GF-D8 (cell line): Measurements from ENCODE around the gene TLK1.

ENCODE experiments used
- DNase-seq: peaks from one replicate; lab custom pipeline; 2025; lab: John Stamatoyannopoulos, UW

TLK1 gene

DNA sequence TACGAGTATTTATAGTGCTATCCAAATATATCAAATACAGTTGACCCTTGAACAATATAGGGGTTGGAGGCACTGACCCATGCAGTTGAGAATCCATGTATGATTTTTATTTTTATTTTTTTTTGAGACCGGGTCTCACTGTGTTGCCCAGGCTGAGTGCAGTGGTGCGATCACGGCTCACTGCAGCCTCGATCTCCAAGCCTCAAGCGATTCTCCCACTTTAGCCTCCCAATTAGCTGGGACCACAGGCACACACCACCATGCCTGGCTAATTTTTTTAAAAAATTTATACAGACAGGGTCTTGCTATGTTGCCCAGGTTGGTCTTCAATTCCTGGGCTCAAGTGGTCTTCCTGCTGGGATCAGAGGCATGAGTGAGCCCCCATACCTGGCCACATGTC lies 161.0 kb downstream of the TLK1 start:
- no peak for DNase-seq

DNA sequence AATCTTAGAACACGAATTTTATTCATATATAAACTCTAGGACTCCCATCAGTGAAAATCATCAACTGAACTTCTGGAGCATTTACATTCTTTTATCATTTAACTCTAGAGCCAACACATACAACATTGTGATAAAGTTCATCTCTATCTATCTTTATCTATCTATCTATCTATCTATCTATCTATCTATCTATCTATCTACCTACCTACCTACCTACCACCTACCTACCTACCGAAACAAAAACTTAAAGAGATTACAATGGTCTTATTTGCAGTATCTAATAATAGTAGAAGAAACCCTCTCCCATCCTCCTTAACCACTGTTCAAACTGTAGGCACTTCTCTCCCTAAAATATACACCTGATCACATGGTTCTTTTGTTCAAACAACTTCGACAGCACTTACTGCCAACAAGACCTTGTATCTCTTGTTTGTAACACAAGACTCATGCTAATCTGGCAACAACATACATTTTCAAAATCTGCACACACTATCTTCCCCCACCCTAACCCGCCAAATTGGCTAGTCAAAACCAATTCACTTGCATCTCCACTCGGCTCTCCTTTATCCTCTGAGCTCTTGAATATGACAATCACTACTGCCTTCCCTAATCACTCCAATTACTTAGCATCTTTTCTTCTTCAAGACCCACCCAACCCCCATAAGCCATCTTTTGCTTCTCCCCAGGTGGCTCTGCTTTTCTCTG lies 162.6 kb downstream of the TLK1 start:
- DNase-seq = no peak

DNA sequence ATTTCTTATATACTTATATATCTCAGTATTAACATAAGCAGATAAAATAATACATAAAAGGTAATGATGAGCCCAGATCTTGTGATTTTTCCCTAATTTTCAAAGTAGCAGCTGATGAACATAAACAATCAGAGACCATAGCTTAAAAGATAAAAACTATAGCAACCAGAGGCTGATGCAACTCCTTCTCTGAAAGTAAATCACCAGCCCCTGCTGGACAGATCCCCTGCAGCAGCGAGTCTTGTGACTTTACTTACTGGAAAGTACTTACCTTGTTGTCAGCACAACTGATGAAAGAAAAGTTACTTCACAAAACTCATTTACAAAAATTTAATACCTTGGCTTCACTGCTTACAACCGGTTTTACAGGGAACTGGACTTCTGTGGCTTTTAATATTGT lies 164.4 kb downstream of the TLK1 start:
- DNase-seq = no peak

DNA sequence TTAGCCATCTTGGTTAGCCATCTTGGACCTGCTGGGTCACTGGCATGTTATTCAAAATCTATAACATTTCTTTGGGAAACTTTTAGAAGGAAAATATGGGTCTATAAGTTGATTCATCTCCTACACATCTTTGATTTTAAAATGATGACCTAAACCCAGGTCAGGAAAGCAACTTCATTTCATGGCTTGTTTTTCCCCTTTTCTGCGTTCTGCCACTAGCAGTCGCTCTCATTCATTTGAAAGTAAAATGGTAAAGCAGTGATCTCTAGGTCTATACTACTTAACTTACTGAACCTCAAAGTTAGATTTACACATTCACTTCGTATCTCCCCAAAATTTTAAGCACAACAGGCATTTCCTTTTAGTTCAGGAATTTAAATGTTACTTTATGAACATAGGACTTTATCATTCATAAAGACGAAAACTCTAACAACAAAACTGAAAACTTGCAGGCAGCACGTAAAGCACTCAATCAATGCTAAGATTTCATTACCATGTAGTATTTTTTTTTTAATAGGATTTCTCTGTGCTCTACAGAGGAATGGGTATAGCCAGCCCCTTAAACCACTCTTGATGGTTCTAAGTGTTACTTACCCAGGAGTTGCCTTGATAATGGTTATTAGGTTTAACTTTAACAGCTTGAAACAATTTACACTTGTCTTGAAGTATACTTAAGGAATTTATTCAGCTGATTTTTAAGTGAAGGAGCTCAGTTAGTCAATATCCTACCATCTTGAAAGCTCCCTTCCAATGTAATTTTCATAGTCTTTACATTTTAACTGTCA lies 169.1 kb downstream of the TLK1 start:
- no peak for DNase-seq

DNA sequence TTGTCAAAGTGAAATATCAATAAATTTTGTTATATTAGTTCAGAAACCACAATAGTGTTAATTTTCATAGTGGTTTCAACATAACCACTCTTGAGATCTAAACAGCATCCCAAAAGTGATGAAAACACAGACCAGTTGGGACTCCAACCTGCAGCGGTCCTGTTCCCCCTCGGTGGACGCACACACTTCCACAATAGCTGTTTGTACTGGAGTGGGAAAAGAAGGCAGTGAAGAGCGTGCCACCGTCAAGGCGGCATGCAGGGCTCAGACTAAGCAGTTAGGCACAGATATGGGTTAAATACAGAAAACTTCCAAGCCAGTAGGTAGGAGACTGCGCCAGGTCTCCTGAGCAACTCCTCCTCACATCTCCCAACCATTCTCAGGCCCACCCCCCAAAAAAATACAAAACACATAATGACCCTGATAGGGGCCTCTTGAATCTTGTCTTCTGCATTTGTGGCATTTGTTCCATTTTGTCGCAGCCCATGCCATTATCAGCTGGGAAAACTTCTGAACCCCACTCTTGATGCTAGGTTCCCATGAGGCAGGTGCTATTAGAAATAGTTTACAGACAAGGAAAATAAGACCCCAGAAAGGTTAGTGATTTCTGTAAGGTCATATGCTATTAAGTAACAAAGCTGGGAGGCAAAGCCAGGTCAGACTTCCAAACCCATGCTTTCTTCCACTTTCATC lies 174.0 kb downstream of the TLK1 start:
- DNase-seq = no peak

DNA sequence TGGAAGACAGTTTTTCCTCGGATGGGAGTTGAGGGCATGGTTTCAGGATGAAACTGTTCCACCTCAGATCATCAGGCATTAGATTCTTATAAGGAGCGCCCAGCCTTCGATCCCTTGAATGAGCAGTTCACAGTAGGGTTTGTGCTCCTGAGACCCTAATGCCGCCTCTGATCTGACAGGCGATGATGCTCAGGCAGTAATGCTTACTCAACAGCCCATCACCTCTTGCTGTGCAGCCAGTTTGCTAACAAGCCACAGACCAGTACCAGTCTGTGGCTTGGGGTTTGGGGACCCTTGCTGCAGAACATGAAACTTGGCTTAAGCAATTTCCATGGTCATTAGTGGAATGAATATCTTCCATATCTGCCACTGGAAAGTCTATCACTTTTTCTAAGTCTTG lies 175.3 kb downstream of the TLK1 start:
- DNase-seq = no peak

DNA sequence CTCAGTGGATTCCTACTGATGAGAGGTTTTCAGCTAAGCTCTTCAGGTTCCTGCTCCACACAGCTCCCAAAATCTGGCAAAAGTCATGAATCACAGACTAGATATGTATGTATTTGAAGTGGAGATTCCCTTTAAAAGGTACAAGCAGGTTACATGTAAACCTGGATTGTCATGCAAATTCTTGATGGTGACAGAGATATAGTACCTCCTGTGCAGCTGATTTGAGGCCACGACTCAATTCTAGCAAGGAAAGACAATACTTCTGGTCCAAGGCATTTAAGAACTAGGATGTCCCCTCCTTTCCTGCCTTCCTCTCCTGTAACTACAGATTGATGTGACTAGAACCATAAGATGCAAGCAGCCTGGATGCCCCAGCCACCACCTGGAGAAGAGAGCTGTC lies 176.6 kb downstream of the TLK1 start:
- DNase-seq = no peak

DNA sequence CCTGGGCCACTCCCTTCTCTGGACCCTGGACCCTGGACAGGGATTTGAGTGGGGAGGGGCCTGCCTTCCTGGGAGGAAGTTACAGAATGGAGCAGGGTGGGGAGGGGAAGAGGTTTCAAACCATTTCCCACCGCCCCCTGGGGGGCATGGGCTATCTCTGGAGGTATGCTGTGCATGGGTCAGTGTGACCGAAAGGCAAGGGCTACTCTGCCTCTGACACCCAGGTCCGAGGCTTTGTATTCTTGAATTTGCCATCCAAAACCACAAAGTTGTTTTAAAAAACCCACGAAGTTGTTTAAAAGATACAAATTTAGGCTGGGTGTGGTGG lies 184.8 kb downstream of the TLK1 start:
- DNase-seq = no peak

DNA sequence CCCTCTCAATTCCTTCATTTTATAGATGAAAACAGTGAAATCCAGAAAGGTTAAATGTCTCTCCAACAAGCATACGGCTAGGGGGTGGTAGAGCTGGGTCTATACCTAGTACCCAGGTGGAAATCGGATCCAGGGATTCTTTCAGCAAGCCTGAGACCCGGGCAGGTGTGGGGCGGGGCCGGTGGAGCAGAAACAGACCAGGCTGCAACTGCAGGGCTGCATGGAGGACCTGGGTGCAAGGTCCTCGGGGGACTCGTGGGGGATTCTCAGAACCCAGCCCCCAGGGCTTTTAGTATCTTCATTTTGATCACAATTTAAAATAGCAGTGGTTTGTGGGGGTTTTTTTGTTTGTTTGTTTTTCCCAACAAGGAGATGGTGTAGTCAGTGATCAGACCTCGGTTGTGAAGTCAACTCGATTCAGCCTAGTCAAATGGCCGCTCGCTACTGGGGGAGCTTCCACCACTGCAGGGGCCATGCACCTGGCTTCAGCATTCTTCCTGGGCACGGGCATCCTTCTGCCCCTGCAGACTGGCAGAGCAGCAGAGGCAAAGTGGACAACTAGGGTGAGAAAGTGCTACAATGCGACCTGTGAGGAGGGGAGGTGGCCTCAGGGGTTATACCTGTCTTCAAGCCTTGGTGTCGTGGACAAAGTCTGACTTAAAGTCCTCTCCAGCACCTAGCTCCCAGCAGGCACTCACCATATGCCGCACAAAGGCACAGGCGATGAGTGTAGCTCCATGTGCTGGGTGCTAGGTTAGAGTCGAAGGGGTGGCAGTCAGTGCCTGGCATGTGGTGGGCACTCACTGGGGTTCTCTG lies 185.4 kb downstream of the TLK1 start:
- DNase-seq = no peak

DNA sequence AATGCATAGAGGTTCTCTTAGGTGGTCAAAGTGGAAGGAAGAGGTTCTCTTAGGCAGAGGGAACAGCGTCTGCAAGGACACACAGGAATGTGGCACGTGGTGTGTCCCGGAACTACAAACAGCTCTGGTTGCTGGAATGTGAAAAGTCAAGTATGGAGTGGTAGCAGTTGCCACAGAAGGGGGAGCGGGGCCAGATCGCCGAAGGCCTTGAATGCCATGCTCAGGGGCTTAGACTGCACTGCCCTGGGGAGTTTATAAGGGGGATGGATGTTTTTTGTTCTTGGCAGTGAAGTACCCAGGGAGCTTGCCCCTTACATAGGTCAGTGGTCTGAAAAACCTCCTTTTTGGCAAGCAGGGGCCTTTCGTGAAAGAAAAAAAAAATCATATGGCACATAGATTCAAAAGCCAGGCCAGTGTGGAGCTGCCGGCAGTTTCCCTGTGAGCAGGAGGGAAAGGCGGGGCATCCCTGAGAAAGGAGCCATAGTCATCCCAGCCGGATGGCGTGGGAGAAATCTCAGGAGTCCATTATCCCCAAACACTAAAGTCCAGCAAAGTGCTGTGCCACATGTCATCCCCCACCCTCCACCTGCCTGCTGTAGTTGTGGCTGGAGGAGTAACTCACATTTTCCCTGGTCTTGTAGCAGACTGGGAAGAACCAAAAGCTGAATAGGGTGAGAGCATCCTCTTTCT lies 186.2 kb downstream of the TLK1 start:
- DNase-seq = no peak

DNA sequence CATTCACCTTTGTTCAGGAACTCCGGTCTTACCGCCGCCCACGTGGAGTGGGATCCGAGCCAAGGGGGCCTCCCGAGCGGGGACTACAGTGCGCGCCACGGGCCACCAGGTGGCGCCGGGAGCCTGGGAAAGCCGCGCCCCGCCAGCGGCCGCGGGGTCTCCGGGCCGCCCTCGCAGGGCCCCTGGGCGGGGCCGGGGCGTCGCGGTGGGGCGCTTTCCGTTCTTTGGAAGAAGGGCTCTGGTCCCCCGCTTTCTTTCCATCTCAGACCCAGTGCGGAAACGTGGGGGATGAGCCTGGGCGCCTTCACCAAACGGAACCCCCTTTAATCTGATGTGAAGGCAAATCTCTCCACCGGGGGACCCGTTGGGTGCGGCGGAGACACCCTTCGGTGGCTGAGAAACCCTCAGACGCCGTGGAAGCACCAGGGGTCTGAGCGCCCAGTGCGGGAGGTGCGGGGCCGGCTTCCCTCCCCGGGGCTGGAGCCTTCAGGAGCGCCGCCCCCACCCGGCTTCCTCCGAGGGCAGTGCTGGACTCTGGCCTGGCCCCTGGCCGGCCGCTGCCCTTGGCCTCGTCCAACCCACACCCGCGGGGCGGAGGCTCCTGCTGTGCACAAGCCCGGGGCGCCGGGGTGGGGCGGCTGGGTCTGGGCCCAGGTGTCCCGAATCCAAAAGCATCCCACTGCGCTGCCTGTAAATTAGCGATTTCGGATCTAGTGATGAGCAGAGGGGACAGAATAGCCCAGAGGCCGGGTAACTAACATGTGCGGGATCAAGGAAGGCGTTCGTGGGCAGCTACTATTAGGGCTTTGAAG lies 187.0 kb downstream of the TLK1 start:
- DNase-seq = peak; percentile 69

DNA sequence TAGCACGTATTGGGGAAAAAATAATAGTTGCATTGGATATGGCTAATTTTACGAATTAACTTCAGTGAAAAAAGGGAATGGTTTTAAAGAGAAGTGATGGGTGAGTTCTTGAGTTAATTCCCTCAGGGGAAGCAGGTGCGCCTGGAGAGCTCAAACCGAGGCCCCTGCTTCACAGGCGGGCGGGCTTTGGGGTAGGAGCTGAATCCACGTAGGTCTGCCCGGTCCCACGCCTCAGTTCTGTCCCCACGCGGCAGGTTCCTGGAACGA lies 187.5 kb downstream of the TLK1 start:
- DNase-seq = no peak

DNA sequence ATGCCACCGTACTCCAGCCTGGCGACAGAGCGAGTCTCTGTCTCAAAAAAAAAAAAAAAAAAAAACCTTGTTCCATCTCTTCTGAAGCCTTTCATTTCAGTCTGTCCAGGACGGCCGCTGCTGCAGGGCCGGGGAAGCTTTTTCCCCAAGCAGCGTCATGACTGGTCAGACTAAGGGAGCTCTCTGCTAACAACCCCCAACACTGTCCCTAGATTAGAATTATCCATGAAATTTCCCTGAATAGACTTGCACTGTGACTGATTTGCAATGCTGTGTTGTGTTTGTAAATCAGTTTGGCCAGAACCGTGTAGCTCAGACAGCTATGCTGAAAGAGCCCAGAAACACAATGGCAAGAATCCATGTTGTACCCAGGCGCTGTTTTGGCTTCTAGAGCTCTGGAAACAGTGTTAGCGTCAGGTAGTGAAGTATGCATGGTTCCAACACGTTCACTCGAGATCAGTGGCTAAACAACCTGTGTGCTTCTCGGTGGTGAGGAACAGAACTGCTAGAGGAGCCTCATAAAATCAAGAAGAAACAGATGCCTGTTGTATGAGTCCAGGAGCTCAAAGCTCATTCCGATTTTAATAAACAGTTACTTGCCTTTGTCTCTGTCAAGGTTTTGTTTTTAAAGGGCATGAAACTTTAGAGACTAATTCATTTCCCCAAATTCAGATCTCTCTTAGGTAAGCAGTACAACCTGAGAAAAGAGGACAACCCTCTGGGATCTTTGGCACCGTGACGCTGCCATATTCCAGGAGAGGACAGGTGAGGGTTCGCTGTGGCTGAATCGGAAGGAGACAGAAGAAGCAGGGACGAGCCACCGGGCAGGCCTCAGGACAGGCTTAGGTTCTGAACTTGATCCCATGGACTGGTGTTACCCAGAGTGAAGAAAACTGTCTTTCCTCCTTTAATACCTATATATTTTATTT lies 188.1 kb downstream of the TLK1 start:
- DNase-seq = no peak

DNA sequence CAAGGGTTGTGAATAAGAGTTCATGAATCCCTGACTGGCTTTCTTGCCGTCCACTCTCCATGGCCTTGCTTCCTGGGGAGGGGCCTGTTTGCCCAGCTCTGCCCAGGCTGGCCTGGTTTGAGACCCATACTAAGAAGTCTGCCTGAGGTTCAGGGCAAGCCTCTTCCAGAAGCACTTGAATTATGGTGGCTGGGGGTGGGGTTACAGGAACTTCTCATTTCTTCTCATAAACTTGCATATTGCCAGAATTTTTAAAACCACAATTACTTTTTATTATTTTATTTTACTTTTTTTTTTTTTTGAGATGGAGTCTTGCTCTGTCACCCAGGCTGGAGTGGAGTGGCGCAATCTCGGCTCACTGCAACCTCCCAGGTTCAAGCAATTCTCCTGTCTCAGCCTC lies 189.6 kb downstream of the TLK1 start:
- DNase-seq = no peak

DNA sequence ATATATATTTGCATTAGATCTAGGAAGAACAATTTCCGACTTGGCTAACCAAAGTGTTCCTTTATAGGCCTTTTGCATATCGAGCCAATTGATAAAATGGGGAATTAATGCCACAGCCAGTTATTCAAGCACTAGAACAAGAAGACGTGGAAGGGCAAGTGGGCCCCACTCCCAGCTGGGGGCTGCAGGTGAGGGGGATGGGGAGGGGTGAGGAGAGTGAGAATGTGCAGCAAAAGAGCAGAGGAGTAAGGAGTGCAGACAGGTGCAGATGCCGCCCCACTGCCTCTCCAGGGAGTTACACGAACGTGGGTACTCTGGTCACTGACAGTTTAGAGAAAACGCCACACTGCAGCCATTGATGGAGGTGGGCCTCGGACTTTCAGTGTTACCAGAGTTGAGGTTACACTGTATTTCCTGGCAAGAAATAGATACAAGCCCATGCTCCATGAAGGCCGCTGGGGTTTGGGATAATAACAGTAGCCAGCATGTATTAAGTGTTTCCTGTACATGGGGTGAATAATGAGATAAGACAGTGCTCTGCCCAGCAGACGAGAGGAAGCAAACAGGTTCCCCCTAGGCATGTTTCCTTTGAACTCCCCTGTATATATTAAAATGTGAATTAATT lies 190.7 kb downstream of the TLK1 start:
- no peak for DNase-seq

DNA sequence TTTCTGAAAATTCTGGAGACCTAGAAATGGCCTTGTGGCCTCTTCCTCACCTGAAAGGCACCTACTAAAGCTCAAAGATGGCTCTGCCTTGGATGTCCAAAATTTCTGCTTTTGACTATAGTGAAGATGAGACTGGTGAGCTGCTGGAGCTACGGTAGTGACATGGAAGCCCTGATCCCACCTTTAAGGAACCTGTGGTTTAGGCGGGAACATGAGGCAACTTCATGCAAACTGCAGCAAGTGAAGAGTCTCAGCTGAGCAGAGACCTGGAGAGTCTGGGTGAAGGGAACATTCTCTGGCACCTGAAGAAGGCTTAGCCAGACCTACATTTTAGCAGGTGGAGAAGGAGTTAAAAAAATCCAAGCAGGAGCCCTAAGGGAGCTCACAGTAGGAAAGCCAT lies 191.7 kb downstream of the TLK1 start:
- peak; percentile 3 for DNase-seq

DNA sequence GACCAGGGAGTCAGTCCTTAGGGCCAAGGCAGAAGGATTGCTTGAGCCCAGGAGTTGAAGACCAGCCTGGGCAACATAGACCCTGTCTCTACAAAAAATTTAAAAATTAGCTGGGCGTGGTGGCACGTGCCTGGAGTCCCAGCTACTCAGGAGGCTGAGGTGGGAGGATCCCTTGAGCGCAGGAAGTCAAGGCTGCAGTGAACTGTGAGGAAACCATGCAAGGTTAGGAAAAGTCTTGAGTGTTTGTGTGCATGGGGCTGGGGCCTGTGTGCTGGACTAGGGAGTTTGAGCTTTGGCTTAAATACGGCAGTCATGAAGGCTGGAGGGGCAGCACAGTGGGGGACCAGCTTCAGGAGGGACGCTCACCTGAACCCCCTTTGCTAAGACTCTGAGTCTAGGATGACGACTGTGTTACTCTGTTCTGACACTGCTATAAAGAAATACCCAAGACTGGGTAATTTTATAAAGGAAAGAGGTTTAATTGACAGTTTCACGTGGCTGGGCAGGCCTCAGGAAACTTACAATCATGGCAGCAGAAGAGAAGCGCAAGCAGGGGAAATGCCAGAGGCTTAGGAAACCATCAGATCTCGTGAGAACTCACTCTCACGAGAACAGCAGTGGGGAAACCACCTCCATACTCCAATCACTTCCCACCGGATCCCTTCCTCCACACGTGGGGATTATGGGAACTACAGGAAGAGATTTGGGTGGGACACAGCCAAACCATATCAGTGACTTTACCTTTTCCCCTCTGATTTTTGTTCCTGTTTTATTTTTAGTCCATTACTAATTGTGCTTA lies 192.3 kb downstream of the TLK1 start:
- peak; percentile 40 for DNase-seq

DNA sequence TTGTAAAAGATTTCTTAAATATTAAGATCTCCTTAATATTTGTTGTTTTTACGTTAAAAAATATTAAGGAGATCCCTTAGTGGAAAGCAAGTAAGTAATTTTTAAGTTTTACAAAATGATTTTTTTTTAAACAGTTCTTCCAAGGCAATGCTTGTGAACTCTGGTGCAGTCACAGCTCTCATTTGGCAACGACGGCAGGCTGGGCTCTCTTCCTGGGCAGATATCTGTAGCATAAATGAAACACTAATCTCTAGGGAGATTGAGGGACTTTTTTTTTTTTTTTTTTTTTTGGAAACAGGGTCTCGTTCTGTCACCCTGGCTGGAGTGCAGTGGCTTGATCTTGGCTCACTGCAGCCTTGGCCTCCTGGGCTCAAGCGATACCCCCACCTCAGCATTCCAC lies 193.1 kb downstream of the TLK1 start:
- no peak for DNase-seq
